HG03135 (cell line): ENCODE measurements around the gene APC2.

ENCODE experiments used
- ATAC-seq: cut with Tn5 transposase; IDR thresholded peaks from one replicate; pipeline ENCODE4 v1.9.1; 2021; ENCODE audit warnings: mild to moderate bottlenecking, moderate library complexity; ENCODE audit not compliant: unreplicated experiment

Gene APC2

GRCh38 chr19:1445185-1445931 is 4.6 kb upstream of the APC2 start:
- no peak for ATAC-seq

DNA sequence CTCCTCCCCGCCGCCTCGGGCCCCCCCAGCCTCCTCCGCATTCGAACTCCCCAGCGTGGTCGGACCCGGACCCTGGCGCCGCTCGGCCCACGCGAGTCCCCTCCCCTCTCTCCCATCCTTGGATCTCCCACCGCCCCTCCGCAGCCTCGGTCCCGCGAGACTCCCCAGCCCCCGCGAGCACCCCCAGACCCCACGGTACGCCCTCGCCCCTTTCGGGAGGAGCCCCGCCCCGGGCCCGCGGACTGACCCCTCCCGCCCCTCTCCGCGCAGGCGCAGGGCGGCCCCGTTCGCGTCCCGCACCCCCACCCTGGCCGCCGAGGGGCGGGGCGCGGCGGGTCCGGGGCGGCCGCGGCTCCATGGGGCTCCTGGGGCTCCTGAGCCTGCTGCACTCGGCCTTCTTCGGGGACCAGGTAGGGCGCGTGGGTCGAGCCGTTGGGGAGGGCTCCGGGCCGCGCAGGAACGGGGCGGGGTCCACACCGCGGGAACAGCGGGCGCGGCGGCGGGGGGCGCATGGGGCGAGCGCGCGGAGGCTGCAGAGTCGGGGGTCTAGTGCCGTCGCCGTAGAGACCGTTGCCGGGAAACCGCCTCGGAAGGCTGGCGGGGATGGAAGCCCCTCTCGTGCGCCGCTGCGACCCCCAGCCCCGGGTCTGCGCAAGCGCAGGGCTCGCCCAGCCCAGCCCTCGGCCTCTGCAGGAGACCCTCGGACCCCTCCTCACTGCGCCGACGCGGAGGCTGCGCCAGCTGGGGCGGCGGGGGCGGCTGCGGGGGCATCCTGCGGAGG is 3.8 kb upstream of the APC2 start:
- no peak for ATAC-seq

- ATAC-seq = no peak
Observed at GRCh38 chr19:1446713-1447481, 3.0 kb upstream of the APC2 start.

DNA sequence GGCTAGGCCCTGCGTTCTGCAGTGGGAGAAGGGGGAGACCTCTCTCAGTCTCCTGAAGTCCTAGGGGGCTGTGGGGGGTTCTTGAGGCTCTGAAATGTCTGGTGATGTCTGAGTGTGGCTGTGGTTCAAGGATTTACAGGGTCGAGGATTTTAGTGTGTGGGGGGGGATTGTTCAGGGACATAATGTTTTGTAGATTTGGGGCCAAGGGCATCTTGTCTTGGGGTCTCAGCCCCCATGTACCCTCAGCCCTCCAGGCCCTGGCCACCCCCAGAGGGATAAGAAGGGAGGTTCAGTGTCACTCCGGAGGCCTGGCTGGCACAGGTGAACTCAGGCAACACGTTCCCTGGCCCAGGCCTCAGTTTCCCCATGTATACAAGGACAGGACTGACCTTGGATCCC is 2.4 kb upstream of the APC2 start:
- ATAC-seq = no peak

- no peak for ATAC-seq
Observed at GRCh38 chr19:1447944-1448343, 2.0 kb upstream of the APC2 start.

GRCh38 chr19:1450735-1451731 is 1.1 kb downstream of the APC2 start:
- ATAC-seq = no peak

DNA sequence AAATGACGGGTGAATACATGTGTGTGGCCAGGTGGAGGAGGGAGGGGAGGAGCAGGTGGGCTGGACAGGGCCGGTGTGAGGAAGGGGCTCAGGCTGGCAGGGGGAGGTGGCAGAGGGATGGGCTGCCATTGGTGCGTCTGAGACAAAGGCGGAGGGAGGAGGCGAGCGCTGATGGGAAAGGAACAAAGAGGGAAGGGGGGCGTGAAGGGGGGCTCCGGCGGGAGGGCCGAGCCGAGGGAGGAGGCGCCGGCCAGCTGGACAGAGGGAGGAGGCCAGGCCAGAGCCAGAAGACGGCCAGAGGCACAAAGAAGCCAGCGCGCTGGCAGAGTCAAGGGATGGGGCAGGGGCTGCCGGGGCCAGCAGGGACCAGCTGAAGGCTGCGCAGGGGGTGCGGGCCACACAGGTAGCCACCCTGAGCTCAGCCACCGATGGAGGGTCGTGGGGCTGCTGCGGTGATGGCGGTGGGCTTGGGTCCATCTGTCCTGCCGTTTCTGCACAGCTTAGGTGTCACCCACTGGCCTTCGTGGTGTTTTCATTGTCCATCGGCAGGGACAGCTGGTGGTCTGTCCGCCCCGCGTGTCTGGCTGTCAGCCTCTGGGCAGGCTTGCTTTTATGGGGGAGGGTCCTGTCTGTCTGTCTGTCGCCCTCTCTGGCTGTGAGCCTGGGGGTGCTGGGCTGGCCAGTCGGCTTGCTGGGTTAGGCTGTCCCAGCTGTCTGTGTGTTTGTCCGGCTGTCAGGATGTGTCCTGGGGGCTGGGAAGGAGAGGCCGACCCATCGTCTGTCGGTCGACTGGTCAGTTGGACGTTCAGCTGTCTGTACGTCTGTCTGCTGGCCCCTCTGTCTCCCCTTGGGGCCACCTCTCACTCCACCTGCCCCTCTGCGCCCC is 2.2 kb downstream of the APC2 start:
- no peak for ATAC-seq

DNA sequence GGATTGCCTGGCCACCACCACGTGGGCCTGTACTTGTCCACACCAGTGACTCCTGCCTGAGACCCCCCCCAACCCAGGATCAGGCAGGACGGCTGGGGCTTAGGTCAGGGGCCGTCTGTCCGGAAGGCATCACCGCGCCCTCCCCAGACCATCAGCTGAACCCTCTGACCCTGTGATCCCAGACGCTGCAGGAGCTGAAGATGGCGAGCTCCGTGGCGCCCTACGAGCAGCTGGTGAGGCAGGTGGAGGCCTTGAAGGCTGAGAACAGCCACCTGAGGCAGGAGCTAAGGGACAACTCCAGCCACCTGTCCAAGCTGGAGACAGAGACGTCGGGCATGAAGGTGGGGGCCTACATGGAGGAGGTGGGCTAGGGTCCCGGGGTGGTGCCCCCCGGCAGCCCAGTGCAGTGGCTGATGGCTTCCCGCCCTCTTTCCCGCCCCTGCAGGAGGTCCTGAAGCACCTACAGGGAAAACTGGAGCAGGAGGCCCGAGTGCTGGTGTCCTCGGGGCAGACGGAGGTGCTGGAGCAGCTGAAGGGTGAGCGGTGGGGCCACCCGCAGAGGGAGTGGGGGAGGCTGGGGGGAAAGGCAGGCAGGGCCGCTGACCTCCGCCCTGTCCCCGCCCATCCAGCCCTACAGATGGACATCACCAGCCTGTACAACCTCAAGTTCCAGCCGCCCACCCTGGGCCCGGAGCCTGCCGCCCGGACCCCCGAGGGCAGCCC is 3.0 kb downstream of the APC2 start:
- ATAC-seq = no peak

GRCh38 chr19:1453525-1454364 is 3.8 kb downstream of the APC2 start:
- no peak for ATAC-seq

GRCh38 chr19:1455002-1455335 is 5.0 kb downstream of the APC2 start:
- ATAC-seq = no peak

GRCh38 chr19:1455336-1456120 is 5.6 kb downstream of the APC2 start:
- ATAC-seq = no peak

DNA sequence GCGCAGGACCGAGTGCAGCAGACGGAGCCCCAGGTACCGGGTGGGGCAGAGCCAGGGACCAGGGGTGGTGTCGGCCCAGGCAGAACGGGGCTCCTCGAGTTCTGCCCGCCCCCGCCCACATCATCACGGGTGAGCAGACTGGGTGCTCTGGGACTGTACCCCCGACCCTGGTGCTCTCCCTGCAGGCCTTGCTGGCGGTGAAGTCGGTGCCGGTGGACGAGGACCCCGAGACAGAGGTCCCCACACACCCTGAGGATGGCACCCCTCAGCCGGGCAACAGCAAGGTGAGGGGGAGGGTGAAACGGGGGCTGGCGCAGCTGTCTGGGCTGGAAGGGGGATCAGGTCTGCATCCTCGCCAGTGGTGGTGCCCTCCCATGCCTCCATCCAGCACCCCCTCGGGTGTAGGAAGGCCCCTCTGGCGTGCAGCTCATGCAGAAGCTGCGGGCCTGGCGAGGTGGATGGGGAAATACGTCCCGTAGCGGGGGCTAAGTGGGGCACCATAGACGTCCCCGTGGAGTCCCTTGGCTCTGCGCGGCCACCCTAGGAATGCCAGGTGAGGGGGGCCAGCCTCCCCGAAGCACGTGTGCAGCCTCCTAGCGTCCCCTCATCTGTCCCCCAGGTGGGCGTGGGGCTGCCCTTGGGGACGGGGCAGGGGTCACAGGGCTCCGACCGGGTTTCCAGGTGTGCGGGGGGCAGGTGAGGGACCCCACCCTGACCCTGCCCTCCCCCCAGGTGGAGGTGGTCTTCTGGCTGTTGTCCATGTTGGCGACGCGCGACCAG is 6.4 kb downstream of the APC2 start:
- ATAC-seq = no peak

DNA sequence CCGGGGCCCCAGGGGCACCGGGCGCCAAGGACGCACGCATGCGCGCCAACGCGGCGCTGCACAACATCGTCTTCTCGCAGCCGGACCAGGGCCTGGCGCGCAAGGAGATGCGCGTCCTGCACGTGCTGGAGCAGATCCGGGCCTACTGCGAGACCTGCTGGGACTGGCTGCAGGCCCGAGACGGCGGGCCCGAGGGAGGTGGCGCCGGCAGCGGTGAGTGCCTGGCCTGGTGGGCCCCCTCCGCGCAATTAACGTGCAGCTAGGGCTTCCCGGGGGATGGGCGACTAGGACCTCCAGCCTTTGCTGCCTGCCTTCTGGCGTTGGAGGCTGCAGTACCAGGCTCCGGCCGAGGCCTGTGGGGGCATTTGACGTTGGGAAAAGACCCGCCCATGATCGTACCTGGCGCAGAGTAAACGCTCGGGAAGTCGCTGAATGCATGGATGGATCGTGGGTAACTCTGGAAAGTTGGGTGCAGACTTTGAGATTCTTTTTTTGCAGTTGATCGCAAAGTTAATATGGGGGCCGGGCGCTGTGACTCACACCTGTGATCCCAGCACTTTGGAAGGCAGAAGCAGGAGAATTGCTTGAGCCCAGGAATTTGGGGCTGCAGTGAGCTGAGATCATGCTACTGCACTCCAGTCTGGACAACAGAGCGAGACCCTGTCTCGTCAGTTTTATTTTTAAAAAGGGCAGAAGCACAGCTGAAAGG is 7.3 kb downstream of the APC2 start:
- no peak for ATAC-seq

DNA sequence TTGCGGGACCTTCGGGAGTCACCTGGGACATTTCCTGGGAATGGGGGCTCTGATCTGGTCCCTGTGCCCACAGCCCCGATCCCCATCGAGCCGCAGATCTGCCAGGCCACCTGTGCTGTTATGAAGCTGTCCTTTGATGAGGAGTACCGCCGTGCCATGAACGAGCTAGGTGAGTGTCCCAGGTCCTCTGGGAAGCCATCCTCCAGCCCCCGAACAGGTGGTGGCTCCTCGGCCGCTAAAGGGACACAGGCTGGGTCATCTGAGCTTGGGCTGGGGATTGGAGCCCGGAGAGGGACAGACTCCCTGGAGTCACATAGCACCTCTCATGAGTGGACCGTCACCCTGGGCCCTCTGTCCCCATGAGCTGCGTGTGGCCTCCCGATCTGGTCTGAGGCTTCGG is 8.0 kb downstream of the APC2 start:
- ATAC-seq = no peak

- ATAC-seq = no peak
Observed at GRCh38 chr19:1459479-1459878, 9.6 kb downstream of the APC2 start.
